HG02610 (cell line): ENCODE data around the gene RANBP1.

ENCODE experiments used
- ATAC-seq: cut with Tn5 transposase; IDR thresholded peaks from one replicate; pipeline ENCODE4 v1.9.1; 2021; ENCODE audit warnings: mild to moderate bottlenecking, moderate library complexity; ENCODE audit not compliant: unreplicated experiment

The RANBP1 gene

DNA sequence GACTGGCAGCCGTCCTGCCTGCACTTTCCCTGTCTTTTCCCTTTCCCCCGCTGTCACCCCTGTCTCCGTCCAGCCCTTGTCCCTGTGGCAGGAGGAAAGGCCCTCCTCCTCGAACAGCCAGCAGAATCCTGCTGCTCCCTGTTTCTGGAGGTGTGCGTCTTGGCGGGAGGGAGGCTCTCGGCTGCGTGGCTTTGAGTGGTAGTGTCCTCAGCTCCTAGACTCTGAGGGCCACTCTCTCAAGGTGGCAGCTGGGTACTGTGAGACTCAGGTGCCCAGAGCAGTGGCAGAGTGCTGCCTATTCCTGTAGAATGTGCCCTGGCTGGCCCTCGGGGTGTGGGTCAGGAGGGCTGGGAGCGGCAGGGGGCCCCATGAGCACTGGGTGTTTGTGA is 9.1 kb upstream of the RANBP1 start:
- no peak for ATAC-seq

DNA sequence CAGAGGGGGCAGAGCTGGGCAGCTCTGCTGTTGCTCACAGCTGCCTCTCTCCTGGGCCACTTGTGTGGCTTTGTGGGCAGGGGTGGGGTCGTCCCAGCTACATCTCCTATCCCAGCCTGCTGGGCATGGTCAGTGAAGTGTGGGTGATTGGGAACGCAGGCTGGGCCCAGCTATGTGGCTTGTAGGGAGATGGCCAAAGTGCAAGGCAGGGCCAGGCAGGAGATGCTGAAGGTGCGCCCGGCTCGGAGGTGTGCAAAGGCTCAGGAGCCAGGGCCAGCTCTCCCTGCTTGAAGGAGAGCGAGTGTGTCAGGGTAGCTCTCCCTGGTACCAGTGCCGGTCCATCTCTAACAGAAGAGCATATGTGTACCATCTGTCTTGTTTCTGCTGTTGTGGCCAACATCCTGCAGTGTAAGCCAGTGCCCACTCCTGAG is 8.4 kb upstream of the RANBP1 start:
- ATAC-seq = no peak

DNA sequence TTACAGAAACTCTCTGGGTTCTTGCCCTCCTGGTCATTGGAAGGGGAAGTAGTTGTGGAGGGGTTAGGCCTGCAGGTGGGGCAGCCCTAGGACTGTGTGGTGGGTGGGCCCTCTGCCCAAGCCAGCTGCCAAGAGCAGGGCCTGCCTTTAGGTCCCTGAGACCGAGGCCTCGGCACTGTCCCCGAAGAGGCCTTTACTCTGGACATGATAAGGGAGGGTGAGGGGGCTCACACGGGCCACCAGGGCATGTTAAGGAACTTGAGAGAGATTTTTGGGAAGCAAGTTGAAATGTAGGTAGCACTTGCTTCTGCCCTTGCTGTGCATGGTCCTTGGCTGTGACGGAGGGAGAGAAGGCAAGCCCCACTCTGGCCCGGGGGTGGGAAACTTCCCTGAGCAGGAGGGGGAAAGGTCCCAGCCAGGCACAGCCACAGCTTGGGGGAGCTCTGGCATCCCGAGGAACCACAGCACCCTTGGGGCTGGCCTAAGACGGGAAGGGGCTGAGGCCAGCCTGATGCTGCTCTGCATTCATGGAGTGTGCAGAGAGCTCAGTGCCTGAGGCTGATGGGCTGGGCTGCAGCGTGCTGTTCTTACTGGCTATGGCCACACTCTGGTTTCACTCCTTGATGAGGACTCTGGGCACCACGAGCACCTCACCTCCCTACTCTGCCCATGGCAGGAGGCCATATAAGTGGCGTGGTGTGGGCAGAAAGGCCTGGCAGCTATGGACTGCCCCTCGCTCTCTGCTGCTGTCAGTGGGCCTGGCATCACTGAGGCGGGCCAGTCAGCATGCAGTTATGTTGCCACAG is 7.8 kb upstream of the RANBP1 start:
- ATAC-seq = no peak

DNA sequence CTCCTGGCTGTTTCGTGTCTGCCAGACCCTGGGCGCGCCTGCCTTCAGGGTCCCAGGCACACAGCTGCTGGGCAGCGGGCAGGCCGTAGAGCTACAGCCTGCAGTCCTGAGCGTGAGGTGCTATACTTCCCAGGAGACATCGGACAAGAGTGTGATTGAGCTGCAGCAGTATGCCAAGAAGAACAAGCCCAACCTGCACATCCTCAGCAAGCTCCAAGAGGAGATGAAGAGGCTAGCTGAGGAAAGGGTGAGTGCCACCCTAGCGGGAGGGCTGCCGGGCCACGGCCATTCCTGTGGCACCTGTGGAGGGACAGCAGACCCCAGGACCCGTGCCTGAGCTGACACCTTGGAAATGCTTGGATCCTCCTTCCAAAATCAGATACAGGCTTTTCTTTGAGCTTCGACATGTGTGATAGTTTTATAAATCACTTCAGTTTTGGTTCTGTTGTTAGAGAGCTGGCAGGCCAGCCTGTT is 7.1 kb upstream of the RANBP1 start:
- ATAC-seq = no peak

DNA sequence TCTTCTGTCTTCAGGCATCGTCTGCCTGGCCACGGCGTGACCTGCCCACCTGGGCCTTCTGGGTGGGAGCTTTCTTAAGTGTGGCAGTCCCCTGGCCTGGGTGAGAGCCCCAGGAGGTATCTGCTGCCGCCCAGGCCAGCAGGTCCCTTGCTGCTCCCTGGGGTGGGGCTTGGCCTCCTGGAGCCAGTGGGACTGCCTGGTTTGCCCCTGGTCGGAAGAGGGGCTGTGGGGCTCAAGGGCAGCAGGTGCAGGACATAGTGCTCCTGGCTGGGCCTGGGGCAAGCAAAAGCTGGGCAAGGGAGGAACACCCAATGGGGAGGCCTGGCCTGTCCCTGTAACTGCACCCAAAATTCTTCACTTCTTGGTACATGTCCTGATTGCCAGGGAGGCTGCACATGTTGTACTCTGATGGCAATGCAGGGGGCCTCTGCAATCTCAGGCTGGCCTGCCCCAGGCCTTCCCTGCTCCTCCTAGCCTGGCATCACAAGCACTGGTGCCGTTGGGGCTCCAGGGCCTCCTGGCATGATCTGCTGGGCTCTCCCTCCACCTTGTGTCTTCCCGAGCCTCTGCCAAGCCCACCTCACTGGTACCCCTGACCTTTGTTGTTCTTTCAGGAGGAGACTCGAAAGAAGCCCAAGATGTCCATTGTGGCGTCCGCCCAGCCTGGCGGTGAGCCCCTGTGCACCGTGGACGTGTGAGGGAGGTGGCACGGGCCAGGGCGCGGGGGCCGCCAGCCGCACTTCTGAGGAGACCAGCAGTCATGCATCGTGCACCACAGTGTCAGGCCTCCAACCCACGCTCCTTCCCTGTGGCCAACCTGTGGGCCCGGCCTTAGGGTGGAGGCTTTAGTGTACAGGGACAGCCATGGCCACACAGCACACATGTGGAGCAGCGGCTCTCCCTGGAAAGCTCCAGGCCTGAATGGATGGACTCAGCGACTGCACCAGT is 6.2 kb upstream of the RANBP1 start:
- ATAC-seq = no peak

DNA sequence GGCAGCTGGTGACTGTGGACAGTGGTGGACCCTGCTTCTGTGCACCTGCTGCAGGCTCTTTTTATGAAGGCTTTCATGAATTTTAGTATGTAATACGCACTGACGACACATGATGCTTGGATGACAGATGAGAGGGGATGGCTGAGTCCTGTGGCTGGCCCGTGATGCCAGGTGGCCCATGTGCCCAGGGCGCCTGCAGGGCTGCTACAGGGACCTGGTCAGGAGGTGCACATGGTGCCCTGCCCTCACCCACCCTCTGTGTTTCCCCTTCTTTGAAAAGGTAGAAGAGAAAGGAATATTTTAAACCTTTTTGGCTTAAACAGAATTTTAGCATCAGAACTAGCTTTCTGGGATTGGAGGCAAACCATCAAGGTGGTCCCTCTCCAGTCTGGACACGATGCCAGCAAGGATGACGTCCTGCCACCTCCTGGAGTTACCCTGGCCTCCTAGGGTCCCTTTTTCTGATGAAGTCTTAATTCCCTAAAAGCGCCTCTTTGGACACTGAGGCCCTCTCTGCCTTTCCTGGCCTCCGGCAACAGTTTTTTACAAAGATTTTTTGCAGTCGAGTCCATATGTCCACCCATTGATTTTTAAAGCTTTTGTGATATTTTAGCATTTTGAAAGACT is 5.4 kb upstream of the RANBP1 start:
- ATAC-seq = no peak

DNA sequence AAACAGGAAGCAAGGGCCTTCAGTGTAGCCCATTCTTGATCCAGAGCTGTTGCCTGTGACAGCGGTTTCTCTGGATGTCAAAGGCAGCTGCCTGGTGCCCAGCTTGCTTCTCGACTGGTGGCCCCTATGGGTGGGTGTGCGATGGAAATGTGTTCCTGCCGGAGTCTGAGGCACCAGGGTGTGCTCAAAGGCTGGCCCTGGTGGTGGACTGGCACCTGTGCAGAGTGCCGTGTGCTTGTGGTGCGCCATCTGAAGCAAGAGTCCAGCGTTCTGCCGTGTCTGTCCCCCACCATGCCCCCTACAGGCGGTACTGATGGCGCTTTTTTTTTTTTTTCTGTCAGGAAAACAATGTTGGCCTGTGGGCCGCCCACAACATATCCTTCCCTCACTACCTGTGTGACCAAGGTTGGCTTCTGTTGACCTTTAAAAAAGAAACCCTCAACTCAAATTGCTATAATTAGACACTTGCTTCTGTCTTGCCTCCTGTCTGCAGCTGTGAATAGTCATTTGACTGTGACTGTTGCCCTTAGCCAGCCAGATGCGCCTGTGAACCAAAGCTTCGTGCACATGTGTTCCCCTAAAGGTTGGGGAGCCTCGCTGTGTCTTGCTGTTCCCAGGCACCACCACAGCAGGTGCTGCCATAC is 4.7 kb upstream of the RANBP1 start:
- no peak for ATAC-seq

DNA sequence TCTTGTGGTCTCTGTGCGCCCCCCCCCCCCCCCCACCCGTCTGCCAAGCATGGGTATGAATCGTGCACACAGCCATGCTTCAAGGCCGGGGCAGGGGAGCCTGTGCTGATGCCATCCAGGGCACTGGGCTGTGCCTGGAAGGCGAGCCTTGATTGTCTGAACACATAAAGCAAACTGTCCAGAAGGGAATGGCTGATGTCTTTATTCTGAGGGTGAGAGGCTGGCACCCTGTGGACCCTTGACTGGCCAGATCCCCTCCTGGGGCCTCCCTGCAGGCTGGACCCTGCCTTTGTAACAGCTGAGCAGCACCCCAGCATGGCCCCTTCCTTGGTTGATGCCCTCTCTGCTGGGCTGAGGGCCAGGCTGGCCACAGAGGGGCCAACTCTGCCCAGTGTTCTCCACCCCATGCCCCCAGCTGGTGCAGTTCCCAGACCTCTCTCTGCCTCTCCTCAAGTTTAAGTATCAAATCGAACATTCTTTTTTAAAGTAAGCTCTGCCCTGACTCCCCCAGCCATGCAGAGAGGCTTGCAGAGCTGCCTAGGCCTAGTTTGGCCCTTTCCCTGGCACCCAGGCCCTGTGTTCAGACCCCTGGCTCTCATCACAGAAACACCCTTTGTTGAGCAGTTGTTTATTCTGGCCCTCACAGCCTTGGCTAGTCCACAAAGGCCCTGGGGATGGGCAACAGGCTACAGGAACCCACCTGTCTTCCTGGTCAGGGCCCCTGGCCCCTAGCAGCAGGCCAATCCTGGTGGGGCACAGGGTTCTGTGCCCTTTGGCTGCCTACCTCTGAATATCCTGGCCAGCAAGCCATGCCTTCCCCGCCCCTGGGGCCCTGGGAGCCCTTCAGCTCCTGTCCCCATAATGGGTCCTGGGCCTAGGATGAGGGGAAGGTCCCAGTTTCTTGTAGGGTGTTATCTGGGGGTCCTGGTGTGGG is 3.9 kb upstream of the RANBP1 start:
- ATAC-seq = no peak

DNA sequence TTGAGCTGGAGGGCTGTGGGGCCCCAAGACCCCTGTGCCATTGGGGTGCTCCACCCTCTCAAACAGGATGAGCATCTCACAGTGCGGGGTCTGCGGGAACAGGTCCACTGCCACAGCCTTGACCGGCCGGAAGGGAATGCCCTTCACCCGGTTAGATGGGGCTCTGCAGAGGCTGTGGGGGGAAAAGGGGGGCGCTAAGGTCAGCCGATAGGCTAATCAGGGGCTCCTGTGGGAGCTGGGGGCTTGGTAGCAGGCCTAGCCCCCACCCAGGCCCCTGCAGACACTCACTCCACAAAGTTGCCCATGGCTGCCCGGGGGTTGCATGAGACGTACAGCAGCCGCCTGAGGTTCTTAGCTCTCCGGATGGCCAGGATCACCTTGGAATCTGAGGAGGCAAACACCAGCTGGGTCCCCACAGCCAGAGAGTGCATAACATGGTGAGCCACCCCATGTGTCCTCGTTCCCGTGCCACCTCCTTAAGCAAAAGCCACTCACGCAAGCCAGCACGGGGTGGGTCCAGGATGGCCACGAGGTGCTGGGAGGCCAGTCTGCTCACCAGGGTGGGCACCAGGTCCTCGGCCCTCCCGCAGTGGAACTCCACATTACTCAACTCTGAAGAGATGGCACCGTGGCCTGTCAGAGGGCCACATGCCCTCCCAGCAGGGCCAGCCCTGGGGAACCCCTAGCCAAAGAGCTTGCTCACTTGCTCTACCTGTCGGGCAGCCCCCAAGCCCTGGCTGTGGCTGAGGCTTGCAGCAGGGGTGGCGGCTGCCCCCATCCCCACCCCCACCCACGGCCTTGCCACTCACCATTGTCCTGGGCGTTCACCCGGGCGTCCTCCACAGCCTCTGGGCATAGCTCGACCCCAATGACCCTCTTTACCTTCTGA is 3.0 kb upstream of the RANBP1 start:
- no peak for ATAC-seq

DNA sequence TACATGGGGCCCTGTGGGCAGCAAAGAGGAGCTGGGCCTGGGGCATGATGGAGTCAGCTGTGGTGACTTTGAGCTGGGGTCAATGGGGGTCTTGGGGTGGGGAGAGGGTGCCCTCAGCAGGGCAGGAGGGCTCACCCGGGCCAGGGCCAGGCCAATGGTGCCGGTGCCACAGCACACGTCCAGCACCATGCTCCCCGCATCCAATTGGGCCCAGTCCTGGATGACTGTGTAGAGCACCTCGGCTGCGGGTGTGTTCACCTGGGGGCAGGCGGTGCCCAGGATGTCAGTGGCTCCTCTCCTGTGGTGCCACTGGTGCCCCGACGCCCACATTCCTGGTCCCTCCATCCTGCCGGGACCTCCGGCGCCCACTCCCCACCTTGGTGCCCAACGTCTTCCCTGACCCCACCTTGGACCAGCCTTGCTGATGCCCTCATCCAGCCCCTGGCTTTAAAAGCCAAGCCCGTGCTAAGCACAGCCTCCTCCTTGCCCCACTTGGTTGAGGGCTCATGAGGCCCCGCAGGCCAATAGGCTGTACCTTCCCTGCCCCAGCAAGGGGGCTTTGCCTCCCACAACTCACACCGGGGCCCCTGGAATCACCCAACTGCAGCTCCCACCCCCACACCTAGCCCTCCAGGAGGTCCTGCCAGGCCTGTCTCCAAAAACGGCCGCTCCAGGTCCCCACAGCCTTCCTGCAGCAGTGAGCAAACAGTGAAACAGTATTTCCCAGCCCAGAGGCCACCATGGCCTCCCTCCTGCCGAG is 2.2 kb upstream of the RANBP1 start:
- no peak for ATAC-seq

DNA sequence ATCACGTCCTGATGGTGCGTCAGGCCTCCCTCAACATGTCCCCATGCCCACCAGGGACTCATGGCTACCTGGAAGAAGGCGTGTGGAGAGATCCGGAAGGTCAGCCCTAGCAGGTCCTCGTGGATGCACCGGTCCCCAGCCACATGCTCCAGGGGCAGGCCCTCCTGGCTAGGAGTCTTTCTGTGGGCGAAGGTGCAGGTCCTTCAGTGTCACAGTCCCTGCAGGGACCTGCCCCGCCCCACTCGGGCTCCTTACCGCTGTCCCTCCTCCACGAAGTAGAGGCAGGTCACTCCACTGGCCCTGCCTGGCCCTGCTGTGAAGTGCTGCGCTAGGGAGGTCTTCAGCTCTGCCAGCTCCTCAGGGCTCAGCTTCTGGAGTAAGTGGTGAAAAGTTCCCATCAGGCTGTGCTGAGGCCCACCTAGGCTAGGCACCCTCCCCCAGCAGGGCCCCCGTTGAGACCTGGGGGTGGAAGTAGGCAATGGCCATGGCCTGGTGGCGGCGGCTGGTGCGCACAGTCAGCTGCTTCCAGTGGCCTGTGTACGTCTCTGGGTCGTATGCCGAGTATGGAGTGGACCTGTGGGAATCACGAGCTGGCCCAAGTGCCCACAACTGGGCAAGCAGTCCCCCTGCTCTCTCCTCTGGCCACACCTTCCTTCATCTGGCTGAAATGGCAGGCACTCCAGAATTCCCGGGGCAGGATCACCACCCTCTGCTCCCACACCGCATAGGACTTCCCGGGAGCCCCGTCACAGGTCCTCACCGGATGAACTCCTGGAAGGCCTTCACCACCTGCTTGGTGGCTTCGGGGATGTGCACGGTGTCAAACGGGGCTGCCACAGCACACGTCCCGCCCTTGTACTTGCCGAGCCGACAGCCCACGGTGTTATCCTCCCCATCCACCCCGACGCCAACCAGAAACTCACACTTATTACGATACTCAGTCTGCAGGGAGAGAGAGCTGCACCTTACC is 1.1 kb upstream of the RANBP1 start:
- no peak for ATAC-seq

DNA sequence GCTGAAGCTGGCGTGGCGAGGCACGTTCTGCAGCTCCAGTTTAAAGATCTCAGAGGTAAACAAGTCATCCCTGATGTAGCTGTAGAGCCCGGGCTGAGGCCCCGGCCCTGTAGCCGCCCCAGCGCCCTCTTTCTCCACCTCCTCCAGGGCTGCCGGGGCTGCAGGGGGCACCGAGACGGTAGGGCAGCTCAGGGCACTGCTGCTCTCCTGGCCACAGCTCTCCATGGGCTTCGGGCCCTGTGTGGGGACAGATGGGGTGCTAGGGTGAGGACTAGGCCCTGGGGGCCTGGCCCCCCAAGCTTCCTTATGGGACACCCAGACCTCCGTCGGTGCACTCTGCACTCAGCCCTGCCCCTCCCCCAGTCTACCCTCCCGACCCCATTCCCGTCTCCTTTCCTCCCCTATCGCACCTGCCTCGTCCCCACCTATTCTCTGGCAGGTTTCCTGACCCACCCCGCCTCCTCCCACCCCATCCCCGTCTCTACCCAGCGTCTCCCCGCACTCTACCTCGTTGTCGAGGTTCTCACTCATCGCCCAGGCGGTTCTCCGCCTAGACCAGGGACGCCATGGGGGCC is 559 bp downstream of the RANBP1 start:
- ATAC-seq = no peak

DNA sequence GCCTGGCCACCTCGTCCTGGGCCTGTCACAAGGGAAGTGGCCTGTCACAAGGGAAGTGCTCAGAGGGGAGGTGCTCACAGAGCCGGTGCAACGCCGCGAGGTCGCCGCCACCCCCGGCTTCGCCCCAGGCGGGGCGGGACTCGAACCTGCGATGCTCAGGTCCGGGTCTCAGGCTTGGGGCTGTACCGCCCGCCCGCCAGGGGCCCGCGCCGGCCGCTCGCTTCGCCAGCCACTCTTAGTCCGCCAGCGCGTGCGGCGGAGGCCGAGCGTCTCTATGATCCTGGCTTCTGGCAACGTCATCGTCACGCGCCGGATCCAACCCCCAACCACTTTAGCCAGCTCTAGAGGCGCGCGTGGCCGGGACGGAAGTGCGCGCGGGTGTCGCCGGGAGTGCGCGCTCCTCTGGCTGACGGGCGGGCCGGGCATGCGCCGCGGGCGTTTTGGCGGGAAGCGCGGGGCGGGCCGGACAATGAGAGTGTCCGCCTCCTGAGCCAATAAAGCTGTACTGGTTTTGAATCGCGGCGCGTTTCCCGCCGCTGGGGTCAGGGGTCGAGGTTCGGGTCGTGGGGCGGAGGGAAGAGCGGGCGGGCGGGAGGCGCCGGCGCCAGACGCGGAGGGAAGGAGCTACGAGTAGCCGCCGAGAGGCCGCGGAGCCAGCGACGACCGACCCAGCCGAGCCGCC is 1.2 kb downstream of the RANBP1 start, which contains the start of gene TRMT2A:
TSS of gene TRMT2A (minus strand) at position 276 of the 682 bp plus-strand sequence. CDS start 320 bp downstream, outside the sequence.
- ATAC-seq = peak; percentile 72

DNA sequence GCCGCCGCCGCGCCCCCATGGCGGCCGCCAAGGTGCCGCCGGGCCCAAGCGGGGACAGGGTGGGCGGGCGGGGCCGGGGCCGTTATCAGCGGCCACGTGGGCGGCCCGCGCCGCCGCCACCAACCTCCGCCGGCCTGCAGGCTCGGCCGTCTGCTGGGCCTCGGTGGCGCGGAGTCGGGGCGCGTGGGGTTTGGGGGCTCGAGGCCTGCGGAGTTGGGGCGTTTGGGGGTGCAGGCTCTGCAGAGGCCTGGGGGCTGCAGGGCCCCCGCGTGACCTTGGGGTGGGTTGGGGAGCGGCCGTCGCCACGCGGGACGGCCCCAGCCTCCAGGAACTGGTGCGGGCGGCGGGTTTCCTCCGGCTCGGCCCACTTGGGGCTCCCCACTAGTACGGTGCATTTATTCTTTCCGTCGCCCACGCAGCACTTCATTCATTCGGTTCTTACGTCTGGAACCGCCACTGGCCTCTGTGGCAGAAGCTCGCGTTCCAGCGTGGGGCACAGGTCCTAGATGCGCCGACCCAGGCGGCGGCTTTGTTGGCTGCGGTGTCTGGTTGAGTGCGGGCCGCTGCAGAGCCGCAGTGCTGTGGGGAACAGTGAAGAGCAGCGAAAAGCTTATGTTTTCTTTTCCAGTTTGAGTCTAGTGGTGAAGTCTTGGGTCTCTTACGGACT is 1.9 kb downstream of the RANBP1 start:
- no peak for ATAC-seq

DNA sequence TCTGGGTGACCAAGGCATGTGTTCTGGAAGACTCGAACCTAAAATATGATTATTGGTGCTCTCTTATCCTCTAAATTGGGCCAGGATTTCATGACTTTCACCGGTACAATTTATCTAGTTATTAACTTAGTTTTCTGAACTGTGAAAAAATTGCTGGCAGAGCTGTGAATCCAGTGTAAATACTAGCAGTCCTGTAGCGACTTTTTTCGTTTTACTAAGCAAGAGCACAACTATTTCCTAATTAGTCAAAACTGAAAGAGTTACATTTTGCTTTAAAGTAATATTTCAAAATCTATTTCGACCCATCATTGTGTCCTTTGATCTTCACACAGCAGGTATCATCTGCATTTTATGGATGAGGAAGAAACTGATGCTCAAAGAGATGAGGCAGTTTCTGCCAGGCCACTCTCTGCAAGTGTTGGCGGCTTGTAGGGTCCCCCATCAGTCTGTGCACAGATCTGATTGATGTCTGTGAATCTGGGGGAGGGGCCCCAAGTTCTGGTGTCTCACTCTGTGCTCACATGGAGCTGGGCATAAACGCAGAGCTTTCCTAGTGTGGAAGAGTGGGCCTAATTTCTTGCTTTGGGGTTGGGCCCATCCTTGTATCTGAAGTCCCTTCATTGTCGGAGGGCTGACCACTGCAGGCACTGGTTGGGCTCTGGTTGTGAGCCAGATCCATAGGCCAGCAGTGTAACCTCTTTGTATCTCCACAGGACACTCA is 2.6 kb downstream of the RANBP1 start:
- no peak for ATAC-seq
